SK-N-SH treated with all-trans-retinoic acid at 6 μM for 48 hours (cell line): ENCODE data around the gene ZCCHC17.
"Not testable (repeated sequence)": the region's sequence is repeated elsewhere in the genome, so short reads cannot be mapped to it uniquely, and the experiment has no call there.

ENCODE experiments used
- ATAC-seq: fragments of 200-7000 bp; cut with Tn5 transposase; 3 replicates; pipeline ENCODE4 v1.9.1; 2020; ENCODE audit warnings: mild to moderate bottlenecking, moderate library complexity
- ARNTL ChIP-seq: fragments of 450-650 bp; formaldehyde crosslinking; IDR thresholded peaks from 2 replicates; pipeline ENCODE4 v1.5.0; 2020; ENCODE audit warnings: low read depth, mild to moderate bottlenecking, moderate library complexity, borderline replicate concordance
- BACH2 ChIP-seq: fragments of 250-450 bp; sonication (Bioruptor Pico); IDR thresholded peaks from 2 replicates; pipeline ENCODE4 v1.9.0; 2021; ENCODE audit warnings: mild to moderate bottlenecking, borderline replicate concordance
- CSDC2 ChIP-seq: fragments of 250-450 bp; sonication (Bioruptor Pico); IDR thresholded peaks from 2 replicates; pipeline ENCODE4 v1.5.0; 2020; ENCODE audit warnings: mild to moderate bottlenecking, moderate library complexity
- ESRRG ChIP-seq: fragments of 250-450 bp; sonication (Bioruptor Pico); IDR thresholded peaks from 2 replicates; pipeline ENCODE4 v1.6.1; 2021; ENCODE audit warnings: mild to moderate bottlenecking
- GLIS3 ChIP-seq: fragments of 250-450 bp; sonication (Bioruptor Pico); IDR thresholded peaks from 2 replicates; pipeline ENCODE4 v1.5.0; 2020; ENCODE audit warnings: mild to moderate bottlenecking, moderate library complexity
- ISL1 ChIP-seq: fragments of 250-450 bp; sonication (Bioruptor Pico); IDR thresholded peaks from 2 replicates; pipeline ENCODE4 v2.1.2; 2022; ENCODE audit warnings: mild to moderate bottlenecking, moderate library complexity
- OSR1 ChIP-seq: fragments of 250-450 bp; sonication (Bioruptor Pico); IDR thresholded peaks from 2 replicates; pipeline ENCODE4 v1.8.0; 2022; ENCODE audit warnings: moderate library complexity, mild to moderate bottlenecking, inconsistent platforms
- PPARA ChIP-seq: fragments of 250-450 bp; sonication (Bioruptor Pico); IDR thresholded peaks from 2 replicates; pipeline ENCODE4 v1.5.0; 2020; ENCODE audit warnings: mild to moderate bottlenecking, borderline replicate concordance
- RARB ChIP-seq: fragments of 250-450 bp; sonication (Bioruptor Pico); IDR thresholded peaks from 2 replicates; pipeline ENCODE4 v1.8.0; 2021; ENCODE audit warnings: mild to moderate bottlenecking, moderate library complexity
- SNAI2 ChIP-seq: fragments of 250-450 bp; sonication (Bioruptor Pico); IDR thresholded peaks from 2 replicates; pipeline ENCODE4 v1.5.0; 2020; ENCODE audit warnings: mild to moderate bottlenecking, moderate library complexity
- TCF4 ChIP-seq: fragments of 250-450 bp; sonication (Bioruptor Pico); IDR thresholded peaks from 2 replicates; pipeline ENCODE4 v1.8.0; 2021; ENCODE audit warnings: mild to moderate bottlenecking, moderate library complexity, borderline replicate concordance
- ZC3H10 ChIP-seq: fragments of 250-450 bp; sonication (Bioruptor Pico); IDR thresholded peaks from 2 replicates; pipeline ENCODE4 v1.5.1; 2021; ENCODE audit warnings: mild to moderate bottlenecking, moderate library complexity
- ZFP3 ChIP-seq: fragments of 250-450 bp; sonication (Bioruptor Pico); IDR thresholded peaks from 2 replicates; pipeline ENCODE4 v1.5.0; 2020; ENCODE audit warnings: mild to moderate bottlenecking, moderate library complexity
- ZNF565 ChIP-seq: fragments of 450-650 bp; formaldehyde crosslinking; conservative IDR thresholded peaks from 2 replicates; pipeline ENCODE4 v1.5.0; 2020; ENCODE audit warnings: low read depth, mild to moderate bottlenecking, moderate library complexity
- ZNF70 ChIP-seq: fragments of 450-650 bp; formaldehyde crosslinking; IDR thresholded peaks from 2 replicates; pipeline ENCODE4 v1.5.0; 2020; ENCODE audit warnings: mild to moderate bottlenecking, moderate library complexity
- ZNF8 ChIP-seq: fragments of 450-650 bp; formaldehyde crosslinking; IDR thresholded peaks from 2 replicates; pipeline ENCODE4 v1.5.0; 2020; ENCODE audit warnings: mild to moderate bottlenecking, moderate library complexity
- TF ChIP-seq, protein P1 (sequence below): fragments of 250-450 bp; sonication (Bioruptor Pico); IDR thresholded peaks from 2 replicates; pipeline ENCODE4 v1.5.0; 2020; ENCODE audit warnings: mild to moderate bottlenecking, moderate library complexity
- TF ChIP-seq, protein P2 (sequence below): fragments of 250-450 bp; sonication (Bioruptor Pico); IDR thresholded peaks from 2 replicates; pipeline ENCODE4 v1.8.0; 2020; ENCODE audit warnings: mild to moderate bottlenecking, moderate library complexity, borderline replicate concordance
- TF ChIP-seq, protein P3 (sequence below): fragments of 250-450 bp; sonication (Bioruptor Pico); IDR thresholded peaks from 2 replicates; pipeline ENCODE4 v1.8.0; 2021; ENCODE audit warnings: low read depth, mild to moderate bottlenecking, moderate library complexity, borderline replicate concordance
- TF ChIP-seq, protein P4 (sequence below): fragments of 250-450 bp; sonication (Bioruptor Pico); IDR thresholded peaks from 2 replicates; pipeline ENCODE4 v1.5.1; 2020; ENCODE audit warnings: low read depth, mild to moderate bottlenecking, moderate library complexity

The ZCCHC17 gene

DNA sequence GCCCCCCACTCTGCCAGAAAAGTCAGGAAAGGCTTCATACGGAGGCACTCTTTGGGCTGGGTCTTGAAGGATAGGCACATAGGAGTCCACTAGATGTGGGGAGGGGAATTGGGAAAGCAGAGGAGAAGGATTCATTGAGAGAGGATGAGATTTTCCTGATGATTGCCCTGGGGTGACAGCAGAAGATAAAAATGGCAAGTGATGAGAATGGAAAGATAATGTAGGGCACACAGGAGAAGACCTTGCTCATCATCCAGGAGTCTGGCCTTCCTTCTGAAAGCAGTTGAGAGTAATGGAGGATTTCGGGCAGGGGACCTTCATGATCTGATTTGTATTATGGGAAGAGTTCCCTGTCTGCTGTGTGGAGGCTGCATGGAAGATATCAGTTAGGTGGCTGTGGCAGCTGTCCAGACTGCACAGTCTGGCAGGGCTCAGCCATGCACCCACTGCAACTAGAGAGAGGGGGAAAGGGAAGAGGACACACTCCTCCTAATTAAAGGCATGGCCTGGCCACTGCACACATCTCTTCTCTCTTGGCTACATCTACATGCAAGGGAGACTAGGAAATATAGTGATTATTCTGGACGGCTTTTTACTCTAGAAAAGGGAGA is 85.7 kb downstream of the ZCCHC17 start:
- TF ChIP-seq, protein P1, sequence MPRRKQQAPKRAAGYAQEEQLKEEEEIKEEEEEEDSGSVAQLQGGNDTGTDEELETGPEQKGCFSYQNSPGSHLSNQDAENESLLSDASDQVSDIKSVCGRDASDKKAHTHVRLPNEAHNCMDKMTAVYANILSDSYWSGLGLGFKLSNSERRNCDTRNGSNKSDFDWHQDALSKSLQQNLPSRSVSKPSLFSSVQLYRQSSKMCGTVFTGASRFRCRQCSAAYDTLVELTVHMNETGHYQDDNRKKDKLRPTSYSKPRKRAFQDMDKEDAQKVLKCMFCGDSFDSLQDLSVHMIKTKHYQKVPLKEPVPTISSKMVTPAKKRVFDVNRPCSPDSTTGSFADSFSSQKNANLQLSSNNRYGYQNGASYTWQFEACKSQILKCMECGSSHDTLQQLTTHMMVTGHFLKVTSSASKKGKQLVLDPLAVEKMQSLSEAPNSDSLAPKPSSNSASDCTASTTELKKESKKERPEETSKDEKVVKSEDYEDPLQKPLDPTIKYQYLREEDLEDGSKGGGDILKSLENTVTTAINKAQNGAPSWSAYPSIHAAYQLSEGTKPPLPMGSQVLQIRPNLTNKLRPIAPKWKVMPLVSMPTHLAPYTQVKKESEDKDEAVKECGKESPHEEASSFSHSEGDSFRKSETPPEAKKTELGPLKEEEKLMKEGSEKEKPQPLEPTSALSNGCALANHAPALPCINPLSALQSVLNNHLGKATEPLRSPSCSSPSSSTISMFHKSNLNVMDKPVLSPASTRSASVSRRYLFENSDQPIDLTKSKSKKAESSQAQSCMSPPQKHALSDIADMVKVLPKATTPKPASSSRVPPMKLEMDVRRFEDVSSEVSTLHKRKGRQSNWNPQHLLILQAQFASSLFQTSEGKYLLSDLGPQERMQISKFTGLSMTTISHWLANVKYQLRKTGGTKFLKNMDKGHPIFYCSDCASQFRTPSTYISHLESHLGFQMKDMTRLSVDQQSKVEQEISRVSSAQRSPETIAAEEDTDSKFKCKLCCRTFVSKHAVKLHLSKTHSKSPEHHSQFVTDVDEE, result no peak
- TF ChIP-seq TCF4, result 0 out of 2 replicates have a peak, but pooled peaks have one; percentile 12
- TF ChIP-seq BACH2 (CRISPR knock-in tag), result no peak
- 0 out of 2 replicates have a peak, but pooled peaks have one; percentile 27 for TF ChIP-seq ZNF70 (CRISPR knock-in tag)
- ATAC-seq, result peak; percentile 67

DNA sequence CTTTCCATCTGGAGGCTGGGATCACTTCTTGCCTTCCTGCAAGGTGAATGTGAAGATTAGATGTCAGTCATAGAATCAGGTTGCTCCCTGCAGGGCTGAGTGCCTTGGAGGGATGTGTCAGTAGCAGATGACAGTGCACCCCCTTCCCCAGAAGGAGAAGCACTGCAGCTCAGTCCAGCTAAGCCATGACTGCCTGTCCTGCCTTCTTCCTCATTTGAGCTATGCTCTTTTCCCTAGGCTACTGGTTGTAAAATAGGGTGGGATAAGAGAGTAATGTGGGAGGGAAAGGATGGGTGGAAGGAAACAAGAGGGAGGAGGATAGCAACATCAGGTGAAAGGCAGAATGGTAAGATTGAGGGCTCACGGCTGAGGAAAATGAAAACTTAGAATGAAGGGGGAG is 87.1 kb downstream of the ZCCHC17 start:
- ATAC-seq, result no peak
- no peak for TF ChIP-seq GLIS3 (CRISPR knock-in tag)
- TF ChIP-seq RARB (CRISPR knock-in tag), result no peak
- TF ChIP-seq BACH2 (CRISPR knock-in tag), result no peak
- no peak for TF ChIP-seq SNAI2 (CRISPR knock-in tag)
- TF ChIP-seq, protein P2, sequence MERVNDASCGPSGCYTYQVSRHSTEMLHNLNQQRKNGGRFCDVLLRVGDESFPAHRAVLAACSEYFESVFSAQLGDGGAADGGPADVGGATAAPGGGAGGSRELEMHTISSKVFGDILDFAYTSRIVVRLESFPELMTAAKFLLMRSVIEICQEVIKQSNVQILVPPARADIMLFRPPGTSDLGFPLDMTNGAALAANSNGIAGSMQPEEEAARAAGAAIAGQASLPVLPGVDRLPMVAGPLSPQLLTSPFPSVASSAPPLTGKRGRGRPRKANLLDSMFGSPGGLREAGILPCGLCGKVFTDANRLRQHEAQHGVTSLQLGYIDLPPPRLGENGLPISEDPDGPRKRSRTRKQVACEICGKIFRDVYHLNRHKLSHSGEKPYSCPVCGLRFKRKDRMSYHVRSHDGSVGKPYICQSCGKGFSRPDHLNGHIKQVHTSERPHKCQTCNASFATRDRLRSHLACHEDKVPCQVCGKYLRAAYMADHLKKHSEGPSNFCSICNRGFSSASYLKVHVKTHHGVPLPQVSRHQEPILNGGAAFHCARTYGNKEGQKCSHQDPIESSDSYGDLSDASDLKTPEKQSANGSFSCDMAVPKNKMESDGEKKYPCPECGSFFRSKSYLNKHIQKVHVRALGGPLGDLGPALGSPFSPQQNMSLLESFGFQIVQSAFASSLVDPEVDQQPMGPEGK (CRISPR knock-in tag), result no peak
- no peak for TF ChIP-seq TCF4
- TF ChIP-seq, protein P3, sequence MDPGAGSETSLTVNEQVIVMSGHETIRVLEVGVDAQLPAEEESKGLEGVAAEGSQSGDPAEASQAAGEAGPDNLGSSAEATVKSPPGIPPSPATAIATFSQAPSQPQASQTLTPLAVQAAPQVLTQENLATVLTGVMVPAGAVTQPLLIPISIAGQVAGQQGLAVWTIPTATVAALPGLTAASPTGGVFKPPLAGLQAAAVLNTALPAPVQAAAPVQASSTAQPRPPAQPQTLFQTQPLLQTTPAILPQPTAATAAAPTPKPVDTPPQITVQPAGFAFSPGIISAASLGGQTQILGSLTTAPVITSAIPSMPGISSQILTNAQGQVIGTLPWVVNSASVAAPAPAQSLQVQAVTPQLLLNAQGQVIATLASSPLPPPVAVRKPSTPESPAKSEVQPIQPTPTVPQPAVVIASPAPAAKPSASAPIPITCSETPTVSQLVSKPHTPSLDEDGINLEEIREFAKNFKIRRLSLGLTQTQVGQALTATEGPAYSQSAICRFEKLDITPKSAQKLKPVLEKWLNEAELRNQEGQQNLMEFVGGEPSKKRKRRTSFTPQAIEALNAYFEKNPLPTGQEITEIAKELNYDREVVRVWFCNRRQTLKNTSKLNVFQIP (CRISPR knock-in tag), result no peak
- no peak for TF ChIP-seq ZFP3
- TF ChIP-seq ESRRG (CRISPR knock-in tag), result no peak

DNA sequence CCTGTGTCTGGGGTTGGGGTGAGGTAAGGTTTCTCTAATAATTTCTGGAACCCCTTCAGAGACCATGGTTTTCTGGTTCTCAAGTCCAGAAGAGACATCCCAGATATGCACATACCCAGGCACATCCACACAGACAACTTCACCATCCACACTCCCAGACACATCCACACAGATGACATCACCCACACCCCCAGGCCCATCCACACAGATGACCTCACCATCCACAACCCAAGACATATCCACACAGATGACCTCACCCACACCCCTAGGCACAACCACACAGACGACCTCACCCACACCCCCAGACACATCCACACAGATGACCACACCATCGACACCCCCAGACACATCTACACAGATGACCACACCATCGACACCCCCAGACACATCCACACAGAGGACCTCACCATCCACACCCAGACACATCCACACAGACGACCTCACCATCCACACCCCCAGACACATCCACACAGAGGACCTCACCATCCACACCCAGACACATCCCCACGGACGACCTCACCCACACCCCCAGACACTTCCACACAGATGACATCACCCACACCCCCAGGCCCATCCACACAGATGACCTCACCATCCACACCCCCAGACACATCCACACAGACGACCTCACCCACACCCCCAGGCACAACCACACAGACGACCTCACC is 89.9 kb downstream of the ZCCHC17 start:
- not testable (repeated sequence) for ATAC-seq

DNA sequence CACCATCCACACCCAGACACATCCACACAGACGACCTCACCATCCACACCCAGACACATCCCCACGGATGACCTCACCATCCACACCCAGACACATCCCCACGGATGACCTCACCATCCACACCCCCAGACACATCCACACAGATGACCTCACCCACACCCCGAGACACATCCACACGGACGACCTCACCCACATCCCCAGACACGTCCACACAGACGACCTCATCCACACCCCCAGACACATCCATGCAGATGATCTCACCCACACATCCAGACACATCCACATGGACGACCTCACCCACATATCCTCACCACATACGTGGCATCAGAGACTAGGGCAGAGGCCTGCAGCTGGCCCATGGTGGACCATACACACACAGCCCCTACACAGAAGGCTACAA is 90.8 kb downstream of the ZCCHC17 start:
- TF ChIP-seq SNAI2 (CRISPR knock-in tag), result no peak
- TF ChIP-seq, protein P2 (CRISPR knock-in tag), result no peak
- TF ChIP-seq, protein P3 (CRISPR knock-in tag), result no peak
- TF ChIP-seq ARNTL (CRISPR knock-in tag), result no peak
- TF ChIP-seq, protein P4, sequence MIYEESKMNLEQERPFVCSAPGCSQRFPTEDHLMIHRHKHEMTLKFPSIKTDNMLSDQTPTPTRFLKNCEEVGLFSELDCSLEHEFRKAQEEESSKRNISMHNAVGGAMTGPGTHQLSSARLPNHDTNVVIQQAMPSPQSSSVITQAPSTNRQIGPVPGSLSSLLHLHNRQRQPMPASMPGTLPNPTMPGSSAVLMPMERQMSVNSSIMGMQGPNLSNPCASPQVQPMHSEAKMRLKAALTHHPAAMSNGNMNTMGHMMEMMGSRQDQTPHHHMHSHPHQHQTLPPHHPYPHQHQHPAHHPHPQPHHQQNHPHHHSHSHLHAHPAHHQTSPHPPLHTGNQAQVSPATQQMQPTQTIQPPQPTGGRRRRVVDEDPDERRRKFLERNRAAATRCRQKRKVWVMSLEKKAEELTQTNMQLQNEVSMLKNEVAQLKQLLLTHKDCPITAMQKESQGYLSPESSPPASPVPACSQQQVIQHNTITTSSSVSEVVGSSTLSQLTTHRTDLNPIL (CRISPR knock-in tag), result no peak
- TF ChIP-seq PPARA (CRISPR knock-in tag), result no peak
- TF ChIP-seq CSDC2, result no peak
- TF ChIP-seq ZNF565, result no peak
- TF ChIP-seq, protein P1, result no peak
- TF ChIP-seq GLIS3 (CRISPR knock-in tag), result no peak
- TF ChIP-seq ZFP3, result no peak
- TF ChIP-seq OSR1, result no peak
- no peak for TF ChIP-seq TCF4
- TF ChIP-seq ESRRG (CRISPR knock-in tag), result no peak
- no peak for TF ChIP-seq ISL1 (CRISPR knock-in tag)
- TF ChIP-seq ZC3H10 (CRISPR knock-in tag), result no peak
- no peak for TF ChIP-seq RARB (CRISPR knock-in tag)
- TF ChIP-seq ZNF8 (CRISPR knock-in tag), result no peak

More for the DNA sequence above, 90.8 kb downstream of the ZCCHC17 start:
- ATAC-seq, result no peak
